Mesothelial cell of epicardium (in vitro differentiated cells): ENCODE data around the gene PTAFR. TPM values are rescaled to one million over a fixed set of nuclear protein-coding genes. Genes with fewer than 3 reads are reported as not detected.
A peak's percentile ranks its signal among the peaks of the same experiment; 100 is the strongest.

Experiments used
- DNase-seq, 2 experiments: peaks; one replicate each; pipeline ENCODE4 v3.0.0; 2021; ENCODE audit warnings: low spot score in 2 of 2; ENCODE audit not compliant: unreplicated experiment in 2 of 2
- H3K27ac Mint-ChIP-seq: 2 replicates; pipeline ENCODE4 v1.8.0; 2021; ENCODE audit warnings: mixed read lengths
- H3K27me3 Mint-ChIP-seq: 2 replicates; pipeline ENCODE4 v1.8.0; 2021; ENCODE audit warnings: low read depth, mixed read lengths
- H3K36me3 Mint-ChIP-seq: 2 replicates; pipeline ENCODE4 v1.8.0; 2021; ENCODE audit warnings: mixed read lengths
- H3K4me1 Mint-ChIP-seq: 2 replicates; pipeline ENCODE4 v1.8.0; 2021; ENCODE audit warnings: mixed read lengths
- H3K4me3 Mint-ChIP-seq: 2 replicates; pipeline ENCODE4 v1.8.0; 2021; ENCODE audit warnings: mild to moderate bottlenecking, moderate library complexity, mixed read lengths
- H3K9me3 Mint-ChIP-seq: 2 replicates; pipeline ENCODE4 v1.8.0; 2021; ENCODE audit warnings: mixed read lengths
- total RNA-seq: library from RNA; stranded (reverse); gene quantifications from 3 replicates; pipeline ENCODE4 v1.2.1, GENCODE V29; 2021
- TF ChIP-seq, protein P1 (sequence below): fragments of 200-600 bp; sonication (generic); IDR thresholded peaks from one replicate; pipeline ENCODE4 v1.5.0; 2021; ENCODE audit warnings: antibody characterized with exemption; ENCODE audit not compliant: unreplicated experiment

The PTAFR gene
- total RNA-seq, 1 donor from 2014 or later = 0.18 TPM

DNA sequence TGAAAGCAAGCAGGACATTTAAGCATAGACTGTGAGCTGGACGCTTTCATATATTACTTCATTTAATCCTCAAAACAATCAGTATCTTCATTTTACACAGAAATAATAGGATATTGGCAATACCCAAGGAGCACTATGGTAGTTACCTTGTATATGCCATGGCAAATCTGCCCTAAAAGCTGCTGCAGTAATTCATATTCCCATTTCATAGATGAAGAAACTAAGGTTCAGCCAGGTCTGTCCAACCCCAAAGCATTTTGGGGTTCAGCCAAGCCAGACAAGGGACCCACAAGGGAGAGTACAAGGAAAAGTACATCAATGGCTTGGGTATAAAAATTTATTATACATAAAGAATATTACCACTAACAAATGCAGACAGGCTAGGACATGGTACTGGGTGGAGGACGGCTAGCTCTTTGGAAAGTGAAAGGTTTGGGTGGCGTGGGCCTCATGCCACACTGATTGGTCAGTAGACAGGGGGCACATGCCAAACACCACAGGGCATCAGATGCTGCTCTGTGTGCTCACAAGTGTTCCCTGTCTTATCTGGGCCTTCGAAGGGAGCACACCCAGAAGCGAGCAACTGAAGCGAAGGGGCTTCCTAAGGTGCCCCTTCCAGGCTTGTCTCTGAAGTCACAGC is 23.9 kb upstream of the PTAFR start:
- TF ChIP-seq, protein P1, sequence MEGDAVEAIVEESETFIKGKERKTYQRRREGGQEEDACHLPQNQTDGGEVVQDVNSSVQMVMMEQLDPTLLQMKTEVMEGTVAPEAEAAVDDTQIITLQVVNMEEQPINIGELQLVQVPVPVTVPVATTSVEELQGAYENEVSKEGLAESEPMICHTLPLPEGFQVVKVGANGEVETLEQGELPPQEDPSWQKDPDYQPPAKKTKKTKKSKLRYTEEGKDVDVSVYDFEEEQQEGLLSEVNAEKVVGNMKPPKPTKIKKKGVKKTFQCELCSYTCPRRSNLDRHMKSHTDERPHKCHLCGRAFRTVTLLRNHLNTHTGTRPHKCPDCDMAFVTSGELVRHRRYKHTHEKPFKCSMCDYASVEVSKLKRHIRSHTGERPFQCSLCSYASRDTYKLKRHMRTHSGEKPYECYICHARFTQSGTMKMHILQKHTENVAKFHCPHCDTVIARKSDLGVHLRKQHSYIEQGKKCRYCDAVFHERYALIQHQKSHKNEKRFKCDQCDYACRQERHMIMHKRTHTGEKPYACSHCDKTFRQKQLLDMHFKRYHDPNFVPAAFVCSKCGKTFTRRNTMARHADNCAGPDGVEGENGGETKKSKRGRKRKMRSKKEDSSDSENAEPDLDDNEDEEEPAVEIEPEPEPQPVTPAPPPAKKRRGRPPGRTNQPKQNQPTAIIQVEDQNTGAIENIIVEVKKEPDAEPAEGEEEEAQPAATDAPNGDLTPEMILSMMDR = no peak
- peaks cover 43% of the 10 kb centered on the region for H3K36me3 Mint-ChIP-seq
- no peak overlapping the region for H3K4me3 Mint-ChIP-seq
- DNase-seq = no peak
- no peaks in the 10 kb centered on the region for H3K9me3 Mint-ChIP-seq
- H3K27ac Mint-ChIP-seq = no peak overlapping the region
- peaks cover 13% of the 10 kb centered on the region for H3K4me1 Mint-ChIP-seq
- no peaks in the 10 kb centered on the region for H3K27me3 Mint-ChIP-seq

DNA sequence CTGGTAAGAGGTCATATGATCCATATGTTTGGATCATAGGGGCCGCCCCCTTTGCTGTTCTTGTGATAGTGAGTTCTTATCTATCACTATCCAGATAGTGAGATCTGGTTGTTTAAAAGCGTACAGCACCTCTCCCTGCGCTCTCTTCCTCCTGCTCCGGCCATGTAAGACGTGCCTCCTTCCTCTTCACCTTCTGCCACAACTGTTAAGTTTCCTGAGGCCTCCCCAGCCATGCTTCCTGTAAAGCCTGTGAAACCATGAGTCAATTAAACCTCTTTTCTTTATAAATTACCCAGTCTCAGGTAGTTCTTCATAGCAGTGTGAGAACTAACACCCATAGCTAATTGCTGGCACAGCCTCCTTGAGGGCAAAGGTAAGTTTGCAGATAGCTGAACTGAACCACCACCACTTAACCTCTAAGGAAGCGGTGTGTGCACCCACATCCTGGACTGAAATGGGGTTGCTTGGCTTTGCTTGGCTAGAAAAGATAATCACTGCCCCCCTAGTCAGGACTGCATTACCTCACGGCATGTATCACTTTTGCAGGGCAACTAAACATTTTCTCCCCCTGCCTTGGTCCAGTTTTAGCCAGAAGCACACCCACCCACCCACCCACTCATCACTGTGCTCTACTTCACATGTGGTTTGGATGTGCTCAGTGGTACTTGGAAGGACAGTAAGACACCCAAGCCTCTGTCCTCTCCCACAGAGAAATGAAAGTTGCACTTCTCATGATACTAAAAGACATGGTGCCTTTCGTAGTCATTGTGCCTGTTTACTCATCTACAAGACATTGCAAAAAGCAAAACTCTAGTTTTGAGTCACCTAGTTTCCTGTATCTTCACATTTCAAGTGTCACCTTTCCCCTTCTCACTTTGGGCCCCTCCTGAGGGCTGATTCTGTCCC is 23.1 kb upstream of the PTAFR start:
- no peaks in the 10 kb centered on the region for H3K9me3 Mint-ChIP-seq
- H3K4me3 Mint-ChIP-seq = no peak overlapping the region
- DNase-seq = no peak
- H3K4me1 Mint-ChIP-seq = peaks cover 13% of the 10 kb centered on the region
- TF ChIP-seq, protein P1 = no peak
- peaks cover 39% of the 10 kb centered on the region for H3K36me3 Mint-ChIP-seq
- no peak overlapping the region for H3K27ac Mint-ChIP-seq
- no peaks in the 10 kb centered on the region for H3K27me3 Mint-ChIP-seq

DNA sequence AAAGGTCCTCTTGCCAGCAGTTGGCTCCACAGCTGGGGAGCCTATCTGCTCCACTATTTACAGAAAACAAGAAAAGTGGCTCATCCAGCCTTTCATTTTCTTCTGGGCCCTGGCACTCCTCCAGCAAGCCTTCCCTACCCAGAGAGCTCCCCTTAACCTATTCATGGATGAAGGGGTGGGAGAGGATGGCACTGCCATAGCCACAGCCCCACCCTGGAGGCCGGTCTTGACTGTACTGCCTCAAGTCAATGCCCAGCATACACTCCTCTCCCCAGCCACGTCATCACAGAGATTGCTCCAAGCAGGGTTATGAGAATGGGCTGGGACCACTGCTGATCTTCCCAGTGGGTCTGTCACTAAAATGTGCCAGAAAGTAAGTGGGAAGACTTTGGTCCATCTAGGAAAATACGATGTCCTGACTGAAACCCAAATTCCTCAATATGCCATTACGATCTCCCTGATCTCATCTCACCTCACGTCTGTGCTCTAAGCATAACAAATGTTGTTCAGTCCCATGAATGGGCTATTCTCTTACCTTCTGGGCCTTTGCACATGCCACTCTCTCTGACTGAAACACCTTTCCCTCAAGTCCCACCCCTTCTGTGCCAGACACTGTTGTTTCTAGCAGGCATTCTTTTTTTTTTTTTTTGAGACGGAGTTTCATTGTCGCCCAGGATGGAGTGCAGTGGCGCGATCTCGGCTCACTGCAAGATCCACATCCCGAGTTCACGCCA is 21.4 kb upstream of the PTAFR start:
- TF ChIP-seq, protein P1 = no peak
- Mint-ChIP-seq H3K36me3 (peaks cover 26% of the 10 kb centered on the region), H3K9me3 (no peaks in the 10 kb centered on the region), H3K4me1 (peaks cover 13% of the 10 kb centered on the region), H3K27ac (peak overlapping the region; percentile 47), H3K27me3 (no peaks in the 10 kb centered on the region), H3K4me3 (no peak overlapping the region)
- DNase-seq = no peak

DNA sequence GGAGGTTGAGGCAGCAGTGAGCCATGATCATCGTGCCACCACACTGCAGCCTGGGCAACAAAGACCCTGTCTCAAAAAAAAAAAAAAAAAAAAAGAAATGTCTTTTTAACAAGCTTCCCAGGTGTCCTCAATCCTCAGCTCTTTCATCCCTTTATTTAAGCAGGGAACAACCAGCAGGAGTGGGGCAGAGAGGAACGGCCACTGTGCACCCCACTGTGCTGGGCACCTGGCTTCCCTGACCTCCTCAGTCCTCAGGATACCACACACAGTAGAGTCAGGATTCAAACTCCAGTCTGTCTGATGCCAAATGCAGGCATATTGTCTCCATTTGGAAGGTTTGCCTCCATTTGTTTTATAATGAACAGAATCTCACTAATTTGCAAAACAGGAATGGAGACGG is 19.8 kb upstream of the PTAFR start:
- Mint-ChIP-seq H3K4me3 (no peak overlapping the region), H3K9me3 (no peaks in the 10 kb centered on the region), H3K4me1 (peaks cover 13% of the 10 kb centered on the region)

DNA sequence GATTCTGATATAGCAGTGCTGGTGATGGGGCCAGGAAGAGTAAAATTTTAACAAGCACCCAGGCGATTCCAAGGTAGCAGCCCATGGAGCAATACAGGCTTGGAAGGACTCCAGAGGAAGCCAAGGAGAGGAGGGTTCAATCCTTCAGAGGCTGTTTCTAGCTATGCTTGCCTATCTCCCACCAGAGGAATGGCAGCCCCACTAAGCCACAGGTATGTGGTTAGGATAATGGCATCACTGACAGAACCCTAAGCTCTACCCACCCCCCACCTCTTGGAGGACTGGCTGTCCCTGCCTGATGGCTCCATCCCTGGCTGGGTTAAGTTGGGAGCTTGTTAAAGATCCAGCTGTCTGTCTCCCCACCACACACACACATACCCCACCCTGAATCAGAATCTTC is 19.3 kb upstream of the PTAFR start:
- no peak overlapping the region for H3K4me3 Mint-ChIP-seq
- TF ChIP-seq, protein P1 = no peak
- no peak overlapping the region for H3K27ac Mint-ChIP-seq
- H3K36me3 Mint-ChIP-seq = peaks cover 19% of the 10 kb centered on the region
- no peaks in the 10 kb centered on the region for H3K9me3 Mint-ChIP-seq
- no peaks in the 10 kb centered on the region for H3K27me3 Mint-ChIP-seq
- H3K4me1 Mint-ChIP-seq = peaks cover 13% of the 10 kb centered on the region
- DNase-seq = no peak

More for the DNA sequence above, 19.8 kb upstream of the PTAFR start:
- H3K27me3 Mint-ChIP-seq = no peaks in the 10 kb centered on the region
- no peak for DNase-seq
- TF ChIP-seq, protein P1 = no peak
- peak overlapping the region; percentile 77 for H3K27ac Mint-ChIP-seq
- peaks cover 24% of the 10 kb centered on the region for H3K36me3 Mint-ChIP-seq
